NT2/D1 (cell line): ENCODE results near the gene RPL37.

Experiments
- SUZ12 ChIP-seq: IDR thresholded peaks from 2 replicates; pipeline ENCODE4 v1.6.1; 2011; ENCODE audit not compliant: insufficient read length, insufficient read depth; ENCODE audit errors: extremely low read depth
- YY1 ChIP-seq: IDR thresholded peaks from 2 replicates; pipeline ENCODE4 v1.6.1; 2011; ENCODE audit not compliant: insufficient read length, insufficient read depth
- ZNF274 ChIP-seq: IDR thresholded peaks from 2 replicates; pipeline ENCODE4 v1.6.1; 2011; ENCODE audit warnings: mild to moderate bottlenecking, low read depth, low read length

DNA sequence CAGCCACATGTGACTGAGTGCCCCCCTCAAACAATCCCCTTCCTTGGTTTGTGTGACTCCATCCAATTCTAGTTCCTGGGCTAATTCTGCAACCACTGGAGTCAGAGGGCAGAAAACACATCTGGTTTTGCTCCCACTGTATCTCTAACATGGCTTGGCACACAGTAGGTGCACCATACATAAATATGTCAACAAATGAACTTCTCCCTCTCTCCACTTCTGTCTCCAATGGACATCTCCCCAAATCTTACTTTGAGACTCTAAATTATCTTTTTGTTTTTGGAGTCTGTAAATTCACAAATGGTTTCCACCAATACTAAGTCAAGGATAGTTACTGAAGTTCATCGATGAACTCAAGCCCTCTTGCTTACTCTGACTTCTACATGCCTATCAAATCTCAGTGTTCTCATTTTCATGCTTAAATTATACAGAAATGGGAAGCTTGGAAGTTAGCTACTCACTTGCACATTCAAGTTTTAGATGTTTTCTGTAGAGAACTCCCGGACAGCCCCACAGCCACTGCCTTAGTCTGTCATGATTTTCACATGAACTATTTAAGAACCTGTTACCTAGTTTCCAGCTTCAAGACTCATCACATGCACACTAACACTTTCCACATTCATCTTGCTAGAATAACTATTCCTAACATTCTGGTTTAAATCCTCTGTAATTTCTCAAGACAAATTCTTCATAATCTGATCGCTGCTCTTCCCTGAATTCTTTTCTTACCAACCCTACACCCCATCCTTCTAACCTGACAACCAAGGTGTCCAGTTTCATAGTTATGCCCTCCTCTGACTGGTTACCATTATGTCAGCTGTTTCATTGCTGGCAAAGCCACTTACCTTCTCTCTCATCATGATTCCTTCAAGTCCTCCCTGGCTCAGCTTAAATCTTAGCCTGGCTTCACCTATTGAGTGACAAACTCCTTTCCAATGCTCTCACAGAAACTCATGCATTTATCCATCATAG lies 6.0 kb downstream of the RPL37 start:
- TF ChIP-seq SUZ12 (no peak), YY1 (no peak), ZNF274 (no peak)
